GM21825 (cell line): ENCODE results near the gene CXXC5.

ENCODE experiments used
- ATAC-seq: cut with Tn5 transposase; IDR thresholded peaks from one replicate; pipeline ENCODE4 v1.9.1; 2021; ENCODE audit warnings: mild to moderate bottlenecking, moderate library complexity; ENCODE audit not compliant: unreplicated experiment

The CXXC5 gene

DNA sequence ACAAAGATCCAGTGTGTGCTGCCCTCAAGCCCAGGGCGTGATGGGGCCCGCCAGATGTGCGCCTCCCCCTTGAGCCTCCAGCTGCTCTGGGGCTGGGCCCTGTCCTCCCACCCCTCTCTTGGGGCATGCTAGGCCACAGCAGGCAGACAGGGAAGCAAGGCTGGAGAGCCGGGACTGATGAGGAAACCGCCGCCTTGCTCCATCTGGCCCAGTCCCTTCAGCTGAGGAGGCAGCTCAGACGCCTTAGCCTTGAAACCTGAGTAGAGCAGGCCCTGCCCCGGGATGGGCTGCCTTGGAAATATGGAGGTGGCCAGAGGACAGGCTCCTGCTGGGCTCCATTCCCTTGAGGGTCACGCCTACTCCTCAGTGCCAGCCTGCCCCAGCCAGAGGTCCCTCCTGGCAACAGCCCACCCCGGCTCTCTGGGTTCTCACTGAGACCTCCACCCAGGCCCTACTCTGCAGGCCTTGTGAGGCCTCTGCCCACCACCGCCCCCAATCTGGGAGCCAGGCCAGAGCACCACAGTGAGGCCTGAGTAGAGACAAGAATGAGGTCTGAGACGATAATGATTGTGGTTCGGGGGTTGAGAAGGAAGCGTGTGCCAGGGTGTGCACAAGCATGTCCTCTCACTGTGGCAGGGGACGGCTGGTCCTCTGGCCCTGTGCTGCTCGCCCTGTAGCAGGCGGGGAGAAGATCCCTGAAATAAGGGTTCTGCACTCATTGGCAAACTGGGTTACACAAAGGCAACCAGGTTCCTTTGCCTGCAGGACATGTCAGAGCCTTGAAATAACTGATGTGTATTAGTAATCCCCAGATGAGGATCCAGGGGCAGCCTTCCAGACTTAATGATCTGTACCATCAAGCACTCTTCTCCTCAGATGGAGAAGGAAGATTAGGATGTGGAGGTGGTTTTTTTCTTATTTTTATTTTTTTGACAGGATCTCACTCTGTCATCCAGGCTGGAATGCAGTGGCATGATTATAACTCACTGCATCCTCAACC lies 30.9 kb downstream of the CXXC5 start:
- no peak for ATAC-seq

GRCh38 chr5:139680368-139681111 lies 32.4 kb downstream of the CXXC5 start:
- no peak for ATAC-seq

- ATAC-seq = no peak
Observed at GRCh38 chr5:139681112-139681458, 32.9 kb downstream of the CXXC5 start.

- no peak for ATAC-seq
Observed at GRCh38 chr5:139681466-139681865, 33.3 kb downstream of the CXXC5 start.

- no peak for ATAC-seq
Observed at GRCh38 chr5:139682016-139682975, 34.1 kb downstream of the CXXC5 start.

- ATAC-seq = no peak
Observed at GRCh38 chr5:139683295-139684271, 35.4 kb downstream of the CXXC5 start.

DNA sequence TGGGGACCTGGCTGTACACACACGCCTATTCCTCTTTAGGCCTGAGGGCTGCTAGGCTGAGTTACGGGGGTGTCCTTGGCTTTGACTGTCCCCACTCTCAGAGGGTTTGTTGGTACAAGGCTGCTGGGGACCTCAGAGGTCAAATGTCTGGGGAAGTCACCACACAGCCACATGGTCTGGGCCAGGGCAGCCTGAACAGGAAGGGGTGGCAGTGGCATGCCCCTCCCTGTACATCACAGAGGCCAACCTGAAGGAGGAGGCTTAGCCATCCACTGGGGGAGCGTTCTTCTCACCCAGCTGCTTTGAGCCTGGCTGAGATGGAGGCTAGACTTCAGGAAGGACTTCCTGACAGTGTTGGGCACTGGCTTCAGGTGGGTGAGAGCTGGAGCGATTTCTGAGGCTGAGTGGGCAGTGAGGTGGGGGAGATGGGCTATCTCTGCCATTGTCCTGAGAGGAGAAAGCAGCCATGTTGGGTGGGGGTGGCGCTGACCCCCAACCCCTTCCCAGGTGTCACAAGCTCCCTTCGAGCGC lies 36.3 kb downstream of the CXXC5 start:
- ATAC-seq = no peak

DNA sequence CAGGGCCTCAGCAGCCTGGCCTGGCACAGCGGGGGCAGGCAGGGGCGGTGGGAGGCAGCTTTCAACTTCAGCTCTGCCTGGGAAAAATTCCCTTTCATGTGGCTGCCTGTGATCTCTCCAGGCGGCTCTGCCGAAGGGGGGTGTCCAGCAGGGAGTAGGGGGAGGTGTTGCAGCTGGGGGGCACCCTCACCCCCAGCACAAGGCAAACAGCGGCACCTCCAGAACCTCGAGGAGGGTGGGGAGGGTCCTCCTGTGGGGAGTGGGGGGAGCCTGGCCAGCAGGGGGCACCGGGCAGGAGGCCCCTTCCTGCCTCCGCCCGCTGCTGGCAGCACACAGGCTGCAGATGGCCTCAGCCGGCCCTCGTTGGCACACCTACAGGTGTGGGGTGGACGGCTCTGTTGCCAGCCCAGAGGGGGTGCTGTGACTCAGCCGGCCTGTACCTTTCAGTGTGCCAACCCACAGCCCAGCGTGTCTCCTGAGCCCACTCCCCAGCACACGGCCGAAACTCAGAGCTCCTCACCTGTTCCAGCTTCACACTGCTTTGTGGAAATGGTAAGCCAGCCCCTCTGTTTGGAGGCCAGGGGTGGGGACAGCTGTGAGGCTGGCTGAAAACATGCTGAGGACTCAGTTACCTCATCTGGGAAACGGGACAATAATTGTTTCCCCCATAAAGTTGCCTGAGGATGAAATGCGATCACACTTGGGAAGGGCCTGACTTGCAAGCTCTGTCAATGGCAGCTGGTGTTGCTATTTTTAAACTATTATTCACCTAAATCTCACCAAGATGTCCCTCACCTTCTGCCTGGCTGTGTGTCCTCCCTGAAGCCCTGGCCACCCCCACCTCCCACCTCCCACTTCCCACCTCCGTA lies 37.0 kb downstream of the CXXC5 start:
- no peak for ATAC-seq

DNA sequence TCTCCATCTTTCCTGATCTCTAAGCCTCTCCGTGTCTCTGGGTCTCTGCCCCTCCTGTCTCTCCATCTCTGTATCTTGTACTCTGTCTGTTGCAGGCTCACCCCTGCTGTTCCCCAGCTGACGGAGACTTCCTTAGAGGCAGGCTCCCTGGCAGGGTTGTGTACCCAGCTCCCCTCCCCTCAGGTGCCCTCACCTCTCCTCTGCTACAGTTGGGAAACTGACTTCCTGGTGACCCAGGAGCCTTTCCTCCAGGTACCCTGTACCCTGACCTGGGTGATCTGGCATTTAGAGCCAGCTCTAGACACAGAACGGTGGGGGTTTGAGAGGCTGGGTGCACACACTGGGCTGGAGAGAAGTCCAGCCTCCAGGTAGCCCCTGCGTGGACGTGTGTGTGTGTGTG lies 37.7 kb downstream of the CXXC5 start:
- no peak for ATAC-seq

DNA sequence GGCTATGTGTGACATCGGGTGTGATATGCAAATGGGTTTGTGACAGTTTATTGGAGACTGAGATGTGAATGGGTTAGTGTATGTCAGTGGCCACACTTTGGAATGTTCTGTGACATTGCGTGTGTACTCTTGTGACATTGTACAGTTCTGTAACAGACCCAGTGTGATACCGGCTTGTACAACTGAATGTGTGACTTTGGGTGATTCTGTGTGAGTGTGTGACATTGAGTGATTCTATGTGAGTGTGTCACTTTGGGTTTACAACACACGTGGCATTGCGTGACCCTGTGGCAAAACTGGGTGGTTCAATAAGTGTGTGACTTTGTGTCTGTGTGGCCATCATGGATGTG lies 38.2 kb downstream of the CXXC5 start:
- ATAC-seq = no peak

GRCh38 chr5:139686706-139687441 lies 38.7 kb downstream of the CXXC5 start:
- no peak for ATAC-seq

GRCh38 chr5:139687656-139688055 lies 39.5 kb downstream of the CXXC5 start:
- ATAC-seq = no peak

DNA sequence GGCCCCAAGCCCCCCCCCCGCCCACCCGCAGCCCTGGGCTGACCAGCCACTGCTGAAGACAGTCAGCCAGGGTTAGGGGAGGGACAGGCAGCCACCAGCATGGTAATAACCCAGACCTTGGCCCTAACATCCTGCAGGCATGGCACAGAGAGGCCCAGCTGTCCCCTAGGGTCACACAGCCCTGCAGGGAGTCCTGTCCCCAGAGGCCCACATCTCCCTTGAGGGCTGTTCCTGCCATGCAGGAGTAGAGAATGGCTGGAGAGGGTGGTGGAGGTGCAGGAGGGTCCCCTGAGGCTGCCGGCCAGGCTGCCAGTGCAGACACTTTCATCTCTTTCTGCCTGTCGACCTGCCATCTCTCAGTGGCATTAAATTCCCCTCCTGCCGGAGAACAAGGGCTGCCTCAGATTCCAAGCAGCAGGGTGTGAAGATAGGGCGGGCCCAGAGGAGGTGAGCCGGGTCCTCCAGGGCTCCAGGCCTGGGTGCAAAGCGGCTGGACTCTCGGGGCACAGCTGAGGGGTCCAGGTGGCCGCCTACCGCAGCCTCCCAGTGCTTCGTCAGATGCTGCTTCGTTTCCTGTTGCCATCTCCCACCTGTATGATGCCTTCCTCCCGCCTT lies 40.0 kb downstream of the CXXC5 start:
- no peak for ATAC-seq

GRCh38 chr5:139688751-139689372 lies 40.7 kb downstream of the CXXC5 start:
- no peak for ATAC-seq

GRCh38 chr5:139689631-139690063 lies 41.5 kb downstream of the CXXC5 start:
- no peak for ATAC-seq

- ATAC-seq = no peak
Observed at GRCh38 chr5:139690064-139690802, 42.1 kb downstream of the CXXC5 start.
